HG03108 (cell line): ENCODE data around the gene GPX3.

Experiments used
- ATAC-seq: cut with Tn5 transposase; IDR thresholded peaks from one replicate; pipeline ENCODE4 v1.9.1; 2021; ENCODE audit warnings: moderate library complexity; ENCODE audit not compliant: unreplicated experiment

GPX3 gene

GRCh38 chr5:151056379-151057325 lies 36.3 kb downstream of the GPX3 start:
- no peak for ATAC-seq

GRCh38 chr5:151058301-151058700 lies 37.9 kb downstream of the GPX3 start:
- no peak for ATAC-seq

- no peak for ATAC-seq
These were observed 38.6 kb downstream of the GPX3 start for GRCh38 chr5:151058891-151059489.

GRCh38 chr5:151060742-151061141 lies 40.4 kb downstream of the GPX3 start:
- no peak for ATAC-seq

- no peak for ATAC-seq
These were observed 42.2 kb downstream of the GPX3 start for GRCh38 chr5:151062405-151063141.

GRCh38 chr5:151063142-151063989 lies 43.0 kb downstream of the GPX3 start:
- ATAC-seq: no peak

GRCh38 chr5:151064916-151065499 lies 44.6 kb downstream of the GPX3 start:
- no peak for ATAC-seq

GRCh38 chr5:151065609-151066008 lies 45.2 kb downstream of the GPX3 start:
- no peak for ATAC-seq

- no peak for ATAC-seq
These were observed 46.5 kb downstream of the GPX3 start for GRCh38 chr5:151066920-151067319.

- ATAC-seq: no peak
These were observed 47.4 kb downstream of the GPX3 start for GRCh38 chr5:151067632-151068432.

GRCh38 chr5:151068433-151069197 lies 48.2 kb downstream of the GPX3 start:
- ATAC-seq: peak; percentile 49

- ATAC-seq: no peak
These were observed 50.1 kb downstream of the GPX3 start for GRCh38 chr5:151070449-151070848.

- no peak for ATAC-seq
These were observed 50.6 kb downstream of the GPX3 start for GRCh38 chr5:151071021-151071420.

GRCh38 chr5:151071848-151072629 lies 51.6 kb downstream of the GPX3 start:
- ATAC-seq: no peak

- no peak for ATAC-seq
These were observed 52.2 kb downstream of the GPX3 start for GRCh38 chr5:151072630-151073025.

GRCh38 chr5:151073280-151073679 lies 52.9 kb downstream of the GPX3 start:
- ATAC-seq: no peak

- no peak for ATAC-seq
These were observed 54.2 kb downstream of the GPX3 start for GRCh38 chr5:151074557-151074956.
